ENCODE measurements around the gene CCDC152.

- no peak for TF ChIP-seq CTCF (conservative IDR thresholded peaks at IDR 0.05 in 1 of 2, IDR thresholded peaks at IDR 0.05 in 1 of 2; ENCODE audit: extremely low read depth in 1 of 2, insufficient read depth in 1 of 2, low read depth in 1 of 2, low read length in 2 of 2)
- TF ChIP-seq EZH2 (IDR thresholded peaks at IDR 0.05; ENCODE audit: borderline replicate concordance, low read length) = no peak
Measured at GRCh38 chr5:42791151-42791550, 34.5 kb downstream of the CCDC152 start.
